ENCODE measurements around the gene SELL. TPM values are rescaled to one million over a fixed set of nuclear protein-coding genes. Genes with fewer than 3 reads are reported as not detected.
"Not testable (repeated sequence)": the region's sequence is repeated elsewhere in the genome, so short reads cannot be mapped to it uniquely, and the experiment has no call there.

The SELL gene
- total RNA-seq, 1 donor = 337 TPM

GRCh38 chr1:169662680-169663079 is 48.7 kb downstream of the SELL start:
- H3K4me1 ChIP-seq (ENCODE audit: insufficient read depth, low read length) = peaks cover 23% of the 10 kb centered on the region
- H3K4me3 ChIP-seq (ENCODE audit: low read length); H3K9me3 ChIP-seq (ENCODE audit: low read depth, low read length); H3K27me3 ChIP-seq (ENCODE audit: insufficient read depth, low read length): not testable (repeated sequence)

- not testable (repeated sequence) for H3K9me3 ChIP-seq (ENCODE audit: low read depth, low read length); H3K27me3 ChIP-seq (ENCODE audit: insufficient read depth, low read length); H3K4me3 ChIP-seq (ENCODE audit: low read length)
- H3K4me1 ChIP-seq (ENCODE audit: insufficient read depth, low read length) = peaks cover 32% of the 10 kb centered on the region
Observed at GRCh38 chr1:169661066-169661465, 50.4 kb downstream of the SELL start.

GRCh38 chr1:169658777-169659176 is 52.6 kb downstream of the SELL start:
- H3K4me1 ChIP-seq (ENCODE audit: insufficient read depth, low read length) = peaks cover 43% of the 10 kb centered on the region
- H3K9me3 ChIP-seq (ENCODE audit: low read depth, low read length); H3K4me3 ChIP-seq (ENCODE audit: low read length); H3K27me3 ChIP-seq (ENCODE audit: insufficient read depth, low read length): not testable (repeated sequence)

- Histone ChIP-seq H3K9me3 (ENCODE audit: low read depth, low read length) (no peaks in the 10 kb centered on the region), H3K27me3 (ENCODE audit: insufficient read depth, low read length) (no peaks in the 10 kb centered on the region), H3K4me3 (ENCODE audit: low read length) (no peak overlapping the region), H3K4me1 (ENCODE audit: insufficient read depth, low read length) (peaks cover 40% of the 10 kb centered on the region)
Observed at GRCh38 chr1:169653873-169654272, 57.5 kb downstream of the SELL start.

- Histone ChIP-seq H3K27me3 (ENCODE audit: insufficient read depth, low read length) (no peaks in the 10 kb centered on the region), H3K4me1 (ENCODE audit: insufficient read depth, low read length) (peaks cover 16% of the 10 kb centered on the region), H3K4me3 (ENCODE audit: low read length) (no peak overlapping the region), H3K9me3 (ENCODE audit: low read depth, low read length) (no peaks in the 10 kb centered on the region)
Observed at GRCh38 chr1:169651035-169651434, 60.4 kb downstream of the SELL start.

- Histone ChIP-seq H3K27me3 (ENCODE audit: insufficient read depth, low read length) (no peaks in the 10 kb centered on the region), H3K9me3 (ENCODE audit: low read depth, low read length) (no peaks in the 10 kb centered on the region), H3K4me3 (ENCODE audit: low read length) (no peak overlapping the region), H3K4me1 (ENCODE audit: insufficient read depth, low read length) (peaks cover 12% of the 10 kb centered on the region)
Observed at GRCh38 chr1:169650551-169650950, 60.9 kb downstream of the SELL start.

GRCh38 chr1:169648709-169649108 is 62.7 kb downstream of the SELL start:
- no peak overlapping the region for H3K4me3 ChIP-seq (ENCODE audit: low read length)
- no peaks in the 10 kb centered on the region for H3K9me3 ChIP-seq (ENCODE audit: low read depth, low read length)
- no peaks in the 10 kb centered on the region for H3K27me3 ChIP-seq (ENCODE audit: insufficient read depth, low read length)
- H3K4me1 ChIP-seq (ENCODE audit: insufficient read depth, low read length) = peaks cover 6% of the 10 kb centered on the region

GRCh38 chr1:169648187-169648586 is 63.2 kb downstream of the SELL start:
- Histone ChIP-seq H3K9me3 (ENCODE audit: low read depth, low read length) (no peaks in the 10 kb centered on the region), H3K4me3 (ENCODE audit: low read length) (no peak overlapping the region), H3K27me3 (ENCODE audit: insufficient read depth, low read length) (no peaks in the 10 kb centered on the region), H3K4me1 (ENCODE audit: insufficient read depth, low read length) (peaks cover 6% of the 10 kb centered on the region)

- Histone ChIP-seq H3K4me1 (ENCODE audit: insufficient read depth, low read length) (peaks cover 6% of the 10 kb centered on the region), H3K4me3 (ENCODE audit: low read length) (no peak overlapping the region), H3K9me3 (ENCODE audit: low read depth, low read length) (no peaks in the 10 kb centered on the region), H3K27me3 (ENCODE audit: insufficient read depth, low read length) (no peaks in the 10 kb centered on the region)
Observed at GRCh38 chr1:169647512-169647911, 63.9 kb downstream of the SELL start.

- H3K4me1 ChIP-seq (ENCODE audit: insufficient read depth, low read length) = peaks cover 6% of the 10 kb centered on the region
- no peak overlapping the region for H3K4me3 ChIP-seq (ENCODE audit: low read length)
- no peaks in the 10 kb centered on the region for H3K27me3 ChIP-seq (ENCODE audit: insufficient read depth, low read length)
- no peaks in the 10 kb centered on the region for H3K9me3 ChIP-seq (ENCODE audit: low read depth, low read length)
Observed at GRCh38 chr1:169644297-169644696, 67.1 kb downstream of the SELL start.

Other genes with a start within 250 kb of the SELL start
- 7.0 TPM for gene SLC19A2, start 225.7 kb downstream of the SELL start, total RNA-seq
- 13.9 TPM for gene F5, start 125.1 kb downstream of the SELL start, total RNA-seq
- 17.0 TPM for gene SELP, start 81.5 kb downstream of the SELL start, total RNA-seq
- not detected for gene SELE, start 22.5 kb upstream of the SELL start, total RNA-seq
- 6.4 TPM for gene METTL18, start 83.3 kb upstream of the SELL start, total RNA-seq
- gene SCYL3, start 182.3 kb upstream of the SELL start, total RNA-seq = 4.1 TPM